Measurements from ENCODE around the gene SCN3A.

Gene SCN3A

GRCh38 chr2:165203689-165204559 is at the start of gene SCN3A:
Gene SCN3A (minus strand): TSS chr2:165204050. CDS start chr2:165176394, 27,656 bp downstream.
- no peak for DNase-seq

DNA sequence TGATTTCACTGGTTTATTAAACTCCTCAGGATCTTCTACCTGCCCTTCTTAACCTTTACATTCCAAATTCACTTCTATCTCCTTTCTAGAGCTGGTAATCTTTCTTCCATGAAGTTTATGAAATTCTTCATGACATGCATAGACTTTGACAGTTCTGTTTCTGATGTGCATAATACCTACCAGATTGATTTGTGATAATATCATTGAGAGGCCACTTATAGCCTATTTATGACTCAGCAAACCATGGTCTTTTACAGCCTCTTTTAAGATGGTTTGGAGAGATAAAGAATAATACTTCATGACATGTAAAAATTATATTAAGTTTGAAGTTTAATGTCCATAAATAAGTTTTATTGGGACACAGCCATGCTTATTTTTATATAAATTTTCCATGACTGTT is 49.3 kb upstream of the SCN3A start:
- no peak for DNase-seq

GRCh38 chr2:165251366-165251765 is 47.5 kb upstream of the SCN3A start:
- DNase-seq = no peak

GRCh38 chr2:165248238-165248637 is 44.4 kb upstream of the SCN3A start:
- DNase-seq = no peak

- DNase-seq = no peak
Observed at GRCh38 chr2:165245081-165245793, 41.4 kb upstream of the SCN3A start.

DNA sequence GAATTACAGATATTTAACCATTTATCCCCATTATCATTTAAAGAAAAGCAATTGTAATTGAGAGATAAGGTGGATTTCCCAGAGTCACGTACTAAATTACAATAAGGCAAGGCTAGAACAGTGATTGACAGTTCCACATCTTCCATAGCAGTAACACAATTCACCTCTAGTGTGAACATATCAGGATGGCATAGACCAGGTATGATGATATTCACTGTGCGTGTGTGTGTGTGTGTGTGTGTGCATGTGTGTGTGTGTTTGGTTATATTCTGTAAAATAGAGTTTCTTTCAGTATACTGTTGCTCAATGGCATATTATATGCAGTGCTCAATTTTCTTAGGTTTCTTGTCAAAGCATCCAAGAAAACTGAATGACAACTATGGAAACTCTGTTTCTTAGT is 37.1 kb upstream of the SCN3A start:
- no peak for DNase-seq

GRCh38 chr2:165239856-165240515 is 36.1 kb upstream of the SCN3A start:
- no peak for DNase-seq

- DNase-seq = no peak
Observed at GRCh38 chr2:165239230-165239629, 35.4 kb upstream of the SCN3A start, which contains the start of gene SCN2A. Gene SCN2A (plus strand): TSS chr2:165239414. CDS start chr2:165295824, 56,410 bp downstream.

DNA sequence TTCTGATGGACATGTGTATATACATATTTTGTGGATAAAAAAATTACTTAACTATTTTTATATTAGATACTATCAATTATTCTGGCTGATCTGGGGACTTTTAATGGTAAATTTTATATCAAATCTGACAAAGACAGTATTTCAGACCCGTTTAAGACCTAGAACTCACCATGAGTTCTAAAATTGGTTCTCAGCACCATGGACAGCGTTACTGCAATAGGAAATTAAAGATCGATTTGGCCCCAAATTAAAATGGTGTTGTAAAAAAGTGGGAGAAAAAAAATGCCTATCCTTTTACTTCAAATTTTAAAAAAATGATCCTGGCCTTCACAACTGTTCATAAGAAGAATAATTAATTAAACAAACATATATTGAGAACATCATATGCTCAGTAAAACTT is 34.4 kb upstream of the SCN3A start:
- no peak for DNase-seq

DNA sequence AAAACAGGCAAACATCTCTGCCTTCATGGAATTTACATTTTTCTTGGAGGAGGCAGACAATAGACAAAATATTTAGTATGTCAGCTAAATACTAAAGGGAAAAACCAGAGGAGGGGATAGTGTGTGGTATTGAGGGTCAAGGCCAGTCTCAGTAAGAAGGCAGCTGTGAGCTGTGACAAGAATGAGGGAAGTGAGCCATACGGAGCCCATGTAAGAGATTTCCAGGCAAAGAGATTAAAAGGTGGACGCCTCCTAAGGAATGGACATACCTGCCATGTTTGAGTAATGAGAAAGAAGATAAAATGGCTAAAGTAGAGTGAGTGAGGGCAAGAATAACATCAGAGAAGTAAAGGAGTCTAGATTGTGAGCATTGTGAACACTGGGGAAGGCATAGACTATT is 33.2 kb upstream of the SCN3A start:
- DNase-seq = no peak

- DNase-seq = no peak
Observed at GRCh38 chr2:165227571-165227970, 23.7 kb upstream of the SCN3A start.

DNA sequence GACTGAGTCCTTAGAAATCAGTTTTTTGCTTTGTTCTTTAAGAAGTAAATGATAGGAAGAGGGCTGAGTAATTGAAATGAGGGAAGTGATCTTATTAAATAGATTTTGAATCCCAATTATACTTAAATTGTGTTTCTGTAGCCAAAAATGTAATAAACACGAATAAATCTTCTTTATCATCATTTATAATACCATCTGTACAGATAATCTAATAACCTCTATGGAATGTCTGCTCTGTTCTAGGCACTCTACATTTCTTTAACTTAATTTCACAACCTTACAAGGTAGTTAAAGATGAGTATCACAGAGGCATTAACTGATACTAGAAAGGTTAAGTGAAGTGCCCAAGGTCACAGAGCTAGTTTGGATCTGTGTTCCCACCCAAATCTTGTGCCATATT is 21.1 kb upstream of the SCN3A start:
- no peak for DNase-seq

DNA sequence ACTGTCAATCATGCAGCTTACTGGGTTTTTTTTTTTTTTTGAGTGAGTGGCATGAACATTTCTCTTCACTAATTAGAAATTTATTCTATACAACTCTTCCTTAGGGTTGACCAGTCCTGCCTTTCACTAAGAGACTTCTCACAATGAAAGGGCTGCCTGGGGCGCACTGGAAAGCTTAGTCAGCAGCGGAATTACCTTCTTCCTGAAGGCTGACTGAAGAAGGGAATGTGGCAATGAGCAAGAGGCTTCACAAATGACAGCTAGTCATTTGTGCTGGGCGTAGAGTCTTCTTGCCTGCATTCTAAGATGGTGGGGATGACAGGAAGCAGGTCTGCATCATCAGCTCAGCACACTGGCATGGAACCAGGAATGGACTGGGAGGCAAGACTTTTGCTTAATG is 15.6 kb upstream of the SCN3A start:
- no peak for DNase-seq

DNA sequence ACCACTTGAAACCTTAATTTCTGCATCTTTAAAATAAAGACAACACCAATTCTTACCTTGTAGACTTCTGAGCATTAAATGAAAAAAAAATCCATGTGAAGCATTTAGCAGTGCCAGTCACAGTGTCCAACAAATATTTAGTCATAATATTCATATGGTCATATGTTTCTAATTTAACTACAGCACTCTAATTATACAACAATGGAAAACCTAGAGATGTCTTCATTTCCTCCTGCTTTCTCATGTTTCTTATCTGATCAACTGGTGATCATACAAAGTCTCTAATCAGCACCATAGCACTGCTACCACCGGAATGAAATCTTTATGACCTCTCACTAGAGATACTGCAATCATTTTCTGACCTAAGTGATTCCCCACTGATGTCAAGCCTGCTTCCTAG is 10.2 kb upstream of the SCN3A start:
- DNase-seq = no peak

GRCh38 chr2:165208094-165208493 is 4.2 kb upstream of the SCN3A start:
- no peak for DNase-seq

DNA sequence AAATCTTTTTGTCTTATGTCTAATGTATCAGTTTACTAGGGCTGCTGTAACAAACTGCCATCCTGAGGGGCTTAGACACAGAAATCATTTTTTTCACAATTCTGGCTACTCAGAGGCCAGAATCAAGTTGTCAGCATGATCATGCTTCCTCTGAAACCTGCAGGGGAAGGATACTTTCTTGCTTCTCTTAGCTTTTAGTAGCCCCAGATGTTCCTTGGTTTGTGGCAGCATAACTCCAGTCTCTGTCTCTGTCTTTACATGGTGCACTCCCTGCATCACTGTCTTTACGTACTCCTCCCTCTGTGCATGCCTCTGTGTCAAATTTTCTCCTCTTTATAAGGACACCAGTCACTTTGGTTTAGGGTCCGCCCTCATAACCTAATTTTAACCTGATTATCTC is 2.0 kb upstream of the SCN3A start:
- no peak for DNase-seq

DNA sequence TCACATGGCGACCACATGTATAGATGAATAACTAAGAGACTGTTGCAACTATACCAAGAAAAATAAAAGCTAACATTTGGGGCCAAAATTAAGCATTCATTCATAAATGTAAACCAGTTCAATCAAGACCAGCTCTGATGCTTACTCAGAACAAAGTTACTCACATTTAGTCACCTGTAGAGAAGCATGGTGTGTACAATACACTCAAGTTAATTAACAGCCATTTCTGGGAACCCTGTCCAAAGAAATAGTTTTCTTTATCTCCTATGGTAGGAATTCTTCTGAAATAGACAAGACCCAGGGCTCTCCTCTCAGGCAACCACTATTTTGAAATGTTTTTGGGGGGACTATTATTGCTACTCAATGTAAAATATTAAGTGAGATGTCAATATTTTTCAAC is 1.6 kb downstream of the SCN3A start:
- no peak for DNase-seq

DNA sequence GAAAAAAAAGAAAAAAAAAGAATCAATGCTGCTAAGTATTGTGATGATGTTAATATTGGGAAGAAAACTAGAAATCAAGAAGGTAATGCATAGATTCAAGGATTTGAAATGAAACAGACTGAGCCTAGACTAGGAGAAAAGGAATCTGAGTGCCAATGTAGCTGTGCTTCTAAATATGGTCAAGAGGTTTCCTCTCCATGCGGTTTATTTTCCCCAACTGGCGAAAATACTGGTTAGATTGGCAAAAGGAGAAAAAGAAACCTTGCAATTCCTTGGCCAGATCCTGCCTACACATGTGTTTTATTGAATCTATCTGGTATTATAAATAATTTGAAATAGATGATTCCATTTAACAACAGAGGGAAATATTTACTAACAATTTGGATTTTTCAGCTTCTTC is 5.7 kb downstream of the SCN3A start:
- no peak for DNase-seq

DNA sequence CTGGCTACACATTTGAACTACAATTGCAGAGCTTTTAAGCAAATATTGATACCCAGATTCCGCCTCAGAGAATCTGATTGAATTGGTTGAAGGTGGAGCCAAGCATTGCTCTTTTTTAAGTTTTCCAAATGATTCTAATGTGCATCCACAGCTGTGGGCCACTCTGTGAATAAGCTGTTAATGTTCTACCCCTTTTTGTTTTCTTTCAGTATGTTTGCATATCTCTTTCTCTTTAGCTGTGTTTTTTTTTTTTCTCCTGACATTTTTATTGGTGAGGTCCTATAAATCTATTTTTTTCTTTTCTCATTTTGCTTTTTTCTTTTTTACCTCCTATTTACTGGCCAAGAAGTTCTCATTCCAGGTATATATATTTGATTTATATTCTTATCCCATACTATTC is 6.5 kb downstream of the SCN3A start:
- no peak for DNase-seq

GRCh38 chr2:165196411-165196810 is 7.4 kb downstream of the SCN3A start:
- no peak for DNase-seq

GRCh38 chr2:165193178-165193777 is 10.6 kb downstream of the SCN3A start:
- DNase-seq = no peak

DNA sequence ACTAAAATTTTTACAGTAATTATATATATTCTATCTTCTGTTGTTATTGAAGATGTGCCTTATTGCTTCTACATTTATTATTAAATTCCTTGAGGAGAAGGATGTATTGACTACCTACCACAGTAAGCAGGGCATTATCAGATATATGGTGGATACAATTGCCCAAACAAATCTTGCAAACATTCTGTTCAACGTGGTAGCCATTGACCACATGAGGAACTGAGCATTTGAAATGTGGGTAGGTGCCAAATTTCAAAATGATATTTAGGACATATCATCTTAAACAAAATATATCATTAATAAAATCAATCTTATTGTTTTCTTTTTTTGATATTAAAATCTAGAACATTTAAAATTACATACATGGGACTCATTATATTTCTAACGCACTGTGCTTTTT is 11.1 kb downstream of the SCN3A start:
- DNase-seq = no peak

- DNase-seq = no peak
Observed at GRCh38 chr2:165191096-165191728, 12.6 kb downstream of the SCN3A start.

Data from cortex of kidney (tissue), 1 donor.